Activated B cell treated with CpG ODN at 0.5 μM for 24 hours (primary cell): ENCODE data around the gene A1CF. TPM values are rescaled to one million over a fixed set of nuclear protein-coding genes. Genes with fewer than 3 reads are reported as not detected.

Source experiments
- ATAC-seq: fragments of 200-7000 bp; cut with Tn5 transposase; one replicate; pipeline ENCODE4 v1.10.0; 2021; ENCODE audit warnings: low read depth, mild to moderate bottlenecking, moderate library complexity
- CTCF ChIA-PET: fragments of 350-600 bp; sonication (Branson Sonifier 250); formaldehyde crosslinking; loops from one replicate; lab custom pipeline; 2021; ENCODE audit warnings: antibody characterized with exemption; lab: Charles Lee
- POLR2A ChIA-PET: fragments of 350-600 bp; sonication (Branson Sonifier 250); formaldehyde crosslinking; loops from one replicate; lab custom pipeline; 2021; ENCODE audit warnings: antibody characterized with exemption; lab: Charles Lee
- DNase-seq: peaks from one replicate; pipeline ENCODE4 v3.0.0; 2022
- H3K27ac Mint-ChIP-seq: one replicate; pipeline ENCODE4 v1.8.0; 2020; ENCODE audit warnings: mixed read lengths
- H3K27me3 Mint-ChIP-seq: one replicate; pipeline ENCODE4 v1.8.0; 2021; ENCODE audit warnings: mixed read lengths
- H3K36me3 Mint-ChIP-seq: one replicate; pipeline ENCODE4 v1.8.0; 2021; ENCODE audit warnings: low read depth, mixed read lengths
- H3K4me1 Mint-ChIP-seq: one replicate; pipeline ENCODE4 v1.8.0; 2021; ENCODE audit warnings: mixed read lengths
- H3K4me3 Mint-ChIP-seq: one replicate; pipeline ENCODE4 v1.8.0; 2020; ENCODE audit warnings: mild to moderate bottlenecking, mixed read lengths
- H3K9me3 Mint-ChIP-seq: one replicate; pipeline ENCODE4 v1.8.0; 2020; ENCODE audit warnings: mixed read lengths
- CTCF ChIP-seq: fragments of 200-600 bp; IDR thresholded peaks from one replicate; pipeline ENCODE4 v1.8.0; 2022; ENCODE audit warnings: antibody characterized with exemption, mild to moderate bottlenecking
- intact Hi-C: fragments of 100-400 bp; cut with micrococcal nuclease; formaldehyde crosslinking; loops from one replicate; pipeline ENCODE4 v1.15.1; 2024
- total RNA-seq: library from RNA; stranded (reverse); gene quantifications from 2 replicates; pipeline ENCODE4 v1.2.3, GENCODE V29; 2022

The A1CF gene
- total RNA-seq, 1 donor from 2014 or later = not detected

- Mint-ChIP-seq H3K4me3 (no peak overlapping the region), H3K27me3 (peaks cover 21% of the 10 kb centered on the region), H3K4me1 (no peaks in the 10 kb centered on the region), H3K36me3 (no peaks in the 10 kb centered on the region), H3K9me3 (no peaks in the 10 kb centered on the region), H3K27ac (no peak overlapping the region)
- CTCF ChIA-PET = no interaction called here
- no peak for TF ChIP-seq CTCF
- ATAC-seq (no peak), DNase-seq (no peak)
- POLR2A ChIA-PET = no interaction called here
- intact Hi-C loops = no loop called here
Observed at GRCh38 chr10:50830066-50830465, 55.4 kb downstream of the A1CF start.

- ATAC-seq (no peak), DNase-seq (no peak)
- Mint-ChIP-seq H3K9me3 (no peaks in the 10 kb centered on the region), H3K4me3 (no peak overlapping the region), H3K36me3 (no peaks in the 10 kb centered on the region), H3K4me1 (no peaks in the 10 kb centered on the region), H3K27me3 (peaks cover 17% of the 10 kb centered on the region), H3K27ac (no peak overlapping the region)
- POLR2A ChIA-PET = no interaction called here
- intact Hi-C loops = no loop called here
- no peak for TF ChIP-seq CTCF
- CTCF ChIA-PET = no interaction called here
Observed at GRCh38 chr10:50824782-50825181, 60.6 kb downstream of the A1CF start.

- intact Hi-C loops = no loop called here
- Mint-ChIP-seq H3K9me3 (no peaks in the 10 kb centered on the region), H3K27me3 (peaks cover 15% of the 10 kb centered on the region), H3K27ac (no peak overlapping the region), H3K36me3 (no peaks in the 10 kb centered on the region), H3K4me3 (no peak overlapping the region), H3K4me1 (no peaks in the 10 kb centered on the region)
- CTCF ChIA-PET = no interaction called here
- DNase-seq (no peak), ATAC-seq (no peak)
- no peak for TF ChIP-seq CTCF
- POLR2A ChIA-PET = no interaction called here
Observed at GRCh38 chr10:50823789-50824188, 61.6 kb downstream of the A1CF start.

- Mint-ChIP-seq H3K27me3 (peaks cover 1% of the 10 kb centered on the region), H3K36me3 (no peaks in the 10 kb centered on the region), H3K9me3 (no peaks in the 10 kb centered on the region), H3K4me1 (no peaks in the 10 kb centered on the region), H3K27ac (no peak overlapping the region), H3K4me3 (no peak overlapping the region)
- intact Hi-C loops = no loop called here
- ChIA-PET POLR2A (no interaction called here), CTCF (no interaction called here)
- DNase-seq (no peak), ATAC-seq (no peak)
- TF ChIP-seq CTCF = no peak
Observed at GRCh38 chr10:50809596-50809995, 75.8 kb downstream of the A1CF start.

DNA sequence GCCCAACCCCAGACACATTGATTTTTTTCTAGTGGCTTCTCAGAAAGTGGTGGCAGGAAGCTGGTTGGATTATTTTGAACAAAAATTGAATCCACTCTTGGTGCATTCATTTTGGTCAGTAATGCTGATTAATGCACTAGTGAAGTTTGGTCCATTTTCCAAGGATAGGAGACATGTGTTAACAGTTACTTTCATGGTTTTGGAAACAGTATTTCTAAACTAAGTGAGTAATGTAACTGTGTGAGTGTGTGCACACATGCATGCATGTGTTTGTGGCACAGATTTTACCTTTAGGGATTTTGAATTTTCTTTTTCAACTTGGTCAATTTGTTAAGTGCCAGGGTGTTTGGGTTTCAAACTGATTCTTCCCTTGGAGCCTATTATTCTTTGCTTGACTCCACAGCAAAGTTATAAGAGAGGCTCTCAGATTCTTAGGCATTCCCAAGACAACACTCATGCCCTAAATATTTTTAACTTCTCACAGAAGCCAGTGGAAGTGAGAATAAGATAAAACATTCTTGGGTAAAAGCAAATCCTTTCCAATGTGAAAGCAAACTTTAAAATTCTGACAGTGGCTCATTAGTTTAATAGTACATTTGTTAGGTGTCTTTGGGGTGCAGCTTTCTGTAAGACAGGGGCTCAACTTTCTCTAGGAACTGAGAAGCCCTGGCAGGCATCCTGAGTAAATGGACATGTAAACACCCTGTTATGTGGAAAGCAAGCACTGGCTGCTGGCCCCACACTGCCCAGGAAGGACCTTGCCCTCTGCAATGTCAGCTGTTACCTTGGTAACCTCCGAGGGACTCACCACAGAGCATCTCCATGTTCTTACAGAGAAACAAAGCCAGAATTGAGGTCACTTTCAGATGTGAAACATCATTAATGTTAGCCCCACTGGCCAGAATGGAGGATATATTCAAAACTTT is 77.3 kb downstream of the A1CF start:
- Mint-ChIP-seq H3K4me3 (no peak overlapping the region), H3K27me3 (peaks cover 1% of the 10 kb centered on the region), H3K27ac (no peak overlapping the region), H3K9me3 (no peaks in the 10 kb centered on the region), H3K36me3 (no peaks in the 10 kb centered on the region), H3K4me1 (no peaks in the 10 kb centered on the region)
- TF ChIP-seq CTCF = no peak
- CTCF ChIA-PET = no interaction called here
- POLR2A ChIA-PET = no interaction called here
- no peak for DNase-seq
- intact Hi-C loops = no loop called here
- no peak for ATAC-seq
